Measurements from ENCODE around the gene TUB.

TUB gene

GRCh38 chr11:8034106-8034585, 46.9 kb upstream of the TUB start:
- H3K4me3 ChIP-seq (ENCODE audit: low read depth, low read length): no peak overlapping the region
- TF ChIP-seq CTCF (IDR thresholded peaks at IDR 0.05; ENCODE audit: borderline replicate concordance, insufficient read depth, low read depth, low read length): no peak

GRCh38 chr11:8034604-8035190, 46.3 kb upstream of the TUB start:
- TF ChIP-seq CTCF (IDR thresholded peaks at IDR 0.05; ENCODE audit: borderline replicate concordance, insufficient read depth, low read depth, low read length): no peak
- no peak overlapping the region for H3K4me3 ChIP-seq (ENCODE audit: low read depth, low read length)

- H3K4me3 ChIP-seq (ENCODE audit: low read depth, low read length): no peak overlapping the region
- no peak for TF ChIP-seq CTCF (IDR thresholded peaks at IDR 0.05; ENCODE audit: borderline replicate concordance, insufficient read depth, low read depth, low read length)
These were observed 45.7 kb upstream of the TUB start for GRCh38 chr11:8035200-8035855.

- no peak overlapping the region for H3K4me3 ChIP-seq (ENCODE audit: low read depth, low read length)
- TF ChIP-seq CTCF (IDR thresholded peaks at IDR 0.05; ENCODE audit: borderline replicate concordance, insufficient read depth, low read depth, low read length): no peak
These were observed 44.8 kb upstream of the TUB start for GRCh38 chr11:8036002-8036802.

GRCh38 chr11:8036986-8037385, 44.0 kb upstream of the TUB start:
- no peak for TF ChIP-seq CTCF (IDR thresholded peaks at IDR 0.05; ENCODE audit: borderline replicate concordance, insufficient read depth, low read depth, low read length)
- no peak overlapping the region for H3K4me3 ChIP-seq (ENCODE audit: low read depth, low read length)

- TF ChIP-seq CTCF (IDR thresholded peaks at IDR 0.05; ENCODE audit: borderline replicate concordance, insufficient read depth, low read depth, low read length): no peak
- no peak overlapping the region for H3K4me3 ChIP-seq (ENCODE audit: low read depth, low read length)
These were observed 42.6 kb upstream of the TUB start for GRCh38 chr11:8038393-8038792.

Data from GM12875 (cell line).